ENCODE results near the gene LRRC47.

LRRC47 gene

GRCh38 chr1:3747903-3748302, 48.4 kb downstream of the LRRC47 start:
- Histone ChIP-seq H3K36me3 (ENCODE audit: insufficient read depth, low read length) (no peaks in the 10 kb centered on the region), H3K27me3 (ENCODE audit: control insufficient read depth in 1 of 2, insufficient read depth in 2 of 2, low read length in 2 of 2) (no peaks in the 10 kb centered on the region), H3K4me3 (ENCODE audit: low read depth in 1 of 2, low read length in 2 of 2) (peak overlapping the region; percentile 71 to 83), H3K9ac (ENCODE audit: low read length) (no peak overlapping the region), H3K27ac (ENCODE audit: low read depth, low read length) (no peak overlapping the region), H3K4me1 (ENCODE audit: insufficient read depth, low read length) (peaks cover 22% of the 10 kb centered on the region), H3K9me3 (ENCODE audit: low read length) (no peaks in the 10 kb centered on the region)

DNA sequence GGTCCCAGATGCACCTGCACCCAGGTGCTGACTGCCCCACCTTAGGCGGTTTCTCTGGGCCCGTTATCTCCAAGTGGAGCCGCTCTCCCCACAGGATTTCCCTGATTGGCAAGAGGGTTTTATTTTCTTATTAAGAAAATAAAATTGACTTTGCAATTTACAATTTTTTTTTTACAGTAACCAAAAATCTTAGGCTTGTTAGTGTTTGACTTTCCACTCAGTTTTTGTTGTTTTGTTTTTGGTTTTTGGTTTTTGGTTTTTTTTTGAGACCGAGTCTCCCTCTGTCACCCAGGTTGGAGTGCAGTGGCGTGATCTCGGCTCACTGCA, 48.8 kb downstream of the LRRC47 start:
- no peaks in the 10 kb centered on the region for H3K9me3 ChIP-seq (ENCODE audit: low read length)
- no peak overlapping the region for H3K9ac ChIP-seq (ENCODE audit: low read length)
- H3K4me1 ChIP-seq (ENCODE audit: insufficient read depth, low read length) = peaks cover 22% of the 10 kb centered on the region
- peak overlapping the region; percentile 71 to 83 for H3K4me3 ChIP-seq (ENCODE audit: low read depth in 1 of 2, low read length in 2 of 2)
- H3K36me3 ChIP-seq (ENCODE audit: insufficient read depth, low read length) = no peaks in the 10 kb centered on the region
- H3K27ac ChIP-seq (ENCODE audit: low read depth, low read length) = peak overlapping the region; percentile 61
- H3K27me3 ChIP-seq (ENCODE audit: control insufficient read depth in 1 of 2, insufficient read depth in 2 of 2, low read length in 2 of 2) = no peaks in the 10 kb centered on the region

- H3K9me3 ChIP-seq (ENCODE audit: low read length) = no peaks in the 10 kb centered on the region
- no peaks in the 10 kb centered on the region for H3K36me3 ChIP-seq (ENCODE audit: insufficient read depth, low read length)
- H3K9ac ChIP-seq (ENCODE audit: low read length) = peak overlapping the region; percentile 33
- no peaks in the 10 kb centered on the region for H3K27me3 ChIP-seq (ENCODE audit: control insufficient read depth in 1 of 2, insufficient read depth in 2 of 2, low read length in 2 of 2)
- H3K4me1 ChIP-seq (ENCODE audit: insufficient read depth, low read length) = peaks cover 22% of the 10 kb centered on the region
- peak overlapping the region; percentile 79 for H3K27ac ChIP-seq (ENCODE audit: low read depth, low read length)
- H3K4me3 ChIP-seq (ENCODE audit: low read depth in 1 of 2, low read length in 2 of 2) = peak overlapping the region; percentile 71 to 83
Measured at GRCh38 chr1:3746830-3747521, 49.3 kb downstream of the LRRC47 start.

DNA sequence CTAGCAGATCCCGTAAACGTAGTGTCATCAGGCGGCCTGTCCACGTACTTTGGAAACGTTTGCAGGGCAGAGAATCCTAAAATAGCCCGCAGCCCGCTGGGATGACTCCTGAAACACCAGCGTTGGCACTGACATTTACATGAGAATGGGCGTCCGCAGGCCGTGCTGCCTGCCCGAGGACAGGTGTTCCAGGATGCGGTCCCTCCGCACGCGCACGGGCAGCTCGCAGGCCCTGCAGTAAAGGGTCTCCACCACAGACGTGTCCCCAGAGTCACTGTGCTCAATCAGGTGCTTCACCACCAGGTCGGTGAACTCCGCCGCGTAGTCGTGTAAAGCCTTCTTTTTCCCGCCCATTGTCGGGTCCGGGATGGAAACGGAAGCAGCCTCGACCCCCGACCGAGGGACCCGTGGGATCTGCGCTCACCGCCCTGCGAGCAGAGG, 49.9 kb downstream of the LRRC47 start:
- Histone ChIP-seq H3K27ac (ENCODE audit: low read depth, low read length) (peak overlapping the region; percentile 79), H3K9ac (ENCODE audit: low read length) (peak overlapping the region; percentile 33), H3K4me3 (ENCODE audit: low read depth in 1 of 2, low read length in 2 of 2) (peak overlapping the region; percentile 71 to 83), H3K27me3 (ENCODE audit: control insufficient read depth in 1 of 2, insufficient read depth in 2 of 2, low read length in 2 of 2) (no peaks in the 10 kb centered on the region), H3K4me1 (ENCODE audit: insufficient read depth, low read length) (peaks cover 22% of the 10 kb centered on the region), H3K9me3 (ENCODE audit: low read length) (no peaks in the 10 kb centered on the region), H3K36me3 (ENCODE audit: insufficient read depth, low read length) (peaks cover 4% of the 10 kb centered on the region)

GRCh38 chr1:3745590-3746381, 50.5 kb downstream of the LRRC47 start:
- Histone ChIP-seq H3K27ac (ENCODE audit: low read depth, low read length) (no peak overlapping the region), H3K4me1 (ENCODE audit: insufficient read depth, low read length) (peaks cover 22% of the 10 kb centered on the region), H3K9ac (ENCODE audit: low read length) (no peak overlapping the region), H3K4me3 (ENCODE audit: low read depth in 1 of 2, low read length in 2 of 2) (peak overlapping the region in 1 of 2 donors; percentile 71), H3K9me3 (ENCODE audit: low read length) (no peaks in the 10 kb centered on the region), H3K36me3 (ENCODE audit: insufficient read depth, low read length) (peaks cover 5% of the 10 kb centered on the region), H3K27me3 (ENCODE audit: control insufficient read depth in 1 of 2, insufficient read depth in 2 of 2, low read length in 2 of 2) (no peaks in the 10 kb centered on the region)

- H3K27ac ChIP-seq (ENCODE audit: low read depth, low read length) = no peak overlapping the region
- peaks cover 22% of the 10 kb centered on the region for H3K4me1 ChIP-seq (ENCODE audit: insufficient read depth, low read length)
Measured at GRCh38 chr1:3745071-3745470, 51.2 kb downstream of the LRRC47 start.

DNA sequence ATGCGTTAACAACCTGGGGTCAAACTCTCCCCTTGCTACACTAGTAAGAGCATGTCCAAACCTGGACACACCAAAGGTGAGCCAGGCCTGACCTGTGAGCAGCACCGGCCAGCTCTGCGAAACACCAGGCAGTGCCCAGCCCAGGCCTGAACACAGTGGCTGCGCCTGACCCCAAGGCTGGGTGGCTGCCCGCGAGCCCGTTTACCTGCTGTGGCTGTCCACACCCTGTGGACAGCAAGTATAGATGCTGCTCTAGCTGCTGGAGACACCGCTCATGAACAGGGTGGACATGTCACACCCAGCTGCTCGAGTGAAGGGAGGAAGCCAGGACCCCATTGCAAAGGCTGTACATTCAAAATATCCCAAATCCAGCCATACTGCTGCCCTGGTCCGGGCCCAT, 51.7 kb downstream of the LRRC47 start:
- H3K9me3 ChIP-seq (ENCODE audit: low read length) = no peaks in the 10 kb centered on the region
- H3K27ac ChIP-seq (ENCODE audit: low read depth, low read length) = no peak overlapping the region
- H3K36me3 ChIP-seq (ENCODE audit: insufficient read depth, low read length) = peaks cover 14% of the 10 kb centered on the region
- no peak overlapping the region for H3K4me3 ChIP-seq (ENCODE audit: low read depth in 1 of 2, low read length in 2 of 2)
- no peak overlapping the region for H3K9ac ChIP-seq (ENCODE audit: low read length)
- H3K27me3 ChIP-seq (ENCODE audit: control insufficient read depth in 1 of 2, insufficient read depth in 2 of 2, low read length in 2 of 2) = no peaks in the 10 kb centered on the region
- peaks cover 22% of the 10 kb centered on the region for H3K4me1 ChIP-seq (ENCODE audit: insufficient read depth, low read length)

More at GRCh38 chr1:3745071-3745470, 51.2 kb downstream of the LRRC47 start:
- Histone ChIP-seq H3K27me3 (ENCODE audit: control insufficient read depth in 1 of 2, insufficient read depth in 2 of 2, low read length in 2 of 2) (no peaks in the 10 kb centered on the region), H3K9me3 (ENCODE audit: low read length) (no peaks in the 10 kb centered on the region), H3K4me3 (ENCODE audit: low read depth in 1 of 2, low read length in 2 of 2) (no peak overlapping the region), H3K9ac (ENCODE audit: low read length) (no peak overlapping the region), H3K36me3 (ENCODE audit: insufficient read depth, low read length) (peaks cover 10% of the 10 kb centered on the region)

DNA sequence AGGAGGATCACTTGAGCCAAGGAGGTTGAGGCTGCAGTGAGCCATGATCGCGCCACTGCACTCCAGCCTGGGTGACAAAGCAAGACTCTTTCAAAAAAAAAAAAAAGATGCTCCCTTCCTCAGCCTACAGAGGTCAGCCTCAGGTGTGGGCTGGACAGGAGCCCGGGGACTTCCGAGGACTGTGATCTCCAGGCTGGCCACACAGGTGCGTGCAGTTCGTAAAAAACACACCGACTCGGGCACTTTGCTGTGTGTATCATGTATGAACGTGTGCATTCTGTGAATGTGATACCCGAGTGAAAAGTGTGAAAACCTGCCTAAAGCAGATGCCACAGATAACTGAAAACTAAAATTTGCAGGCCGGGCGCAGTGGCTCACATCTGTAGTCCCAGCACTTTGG, 52.5 kb downstream of the LRRC47 start:
- Histone ChIP-seq H3K27me3 (ENCODE audit: control insufficient read depth in 1 of 2, insufficient read depth in 2 of 2, low read length in 2 of 2) (no peaks in the 10 kb centered on the region), H3K4me3 (ENCODE audit: low read depth in 1 of 2, low read length in 2 of 2) (no peak overlapping the region), H3K9ac (ENCODE audit: low read length) (no peak overlapping the region), H3K36me3 (ENCODE audit: insufficient read depth, low read length) (peaks cover 21% of the 10 kb centered on the region), H3K9me3 (ENCODE audit: low read length) (no peaks in the 10 kb centered on the region), H3K27ac (ENCODE audit: low read depth, low read length) (no peak overlapping the region), H3K4me1 (ENCODE audit: insufficient read depth, low read length) (peaks cover 22% of the 10 kb centered on the region)

- H3K36me3 ChIP-seq (ENCODE audit: insufficient read depth, low read length) = peaks cover 25% of the 10 kb centered on the region
- no peak overlapping the region for H3K4me3 ChIP-seq (ENCODE audit: low read depth in 1 of 2, low read length in 2 of 2)
- peaks cover 22% of the 10 kb centered on the region for H3K4me1 ChIP-seq (ENCODE audit: insufficient read depth, low read length)
- no peak overlapping the region for H3K9ac ChIP-seq (ENCODE audit: low read length)
- no peaks in the 10 kb centered on the region for H3K9me3 ChIP-seq (ENCODE audit: low read length)
- no peaks in the 10 kb centered on the region for H3K27me3 ChIP-seq (ENCODE audit: control insufficient read depth in 1 of 2, insufficient read depth in 2 of 2, low read length in 2 of 2)
- no peak overlapping the region for H3K27ac ChIP-seq (ENCODE audit: low read depth, low read length)
Measured at GRCh38 chr1:3743421-3743820, 52.9 kb downstream of the LRRC47 start.

DNA sequence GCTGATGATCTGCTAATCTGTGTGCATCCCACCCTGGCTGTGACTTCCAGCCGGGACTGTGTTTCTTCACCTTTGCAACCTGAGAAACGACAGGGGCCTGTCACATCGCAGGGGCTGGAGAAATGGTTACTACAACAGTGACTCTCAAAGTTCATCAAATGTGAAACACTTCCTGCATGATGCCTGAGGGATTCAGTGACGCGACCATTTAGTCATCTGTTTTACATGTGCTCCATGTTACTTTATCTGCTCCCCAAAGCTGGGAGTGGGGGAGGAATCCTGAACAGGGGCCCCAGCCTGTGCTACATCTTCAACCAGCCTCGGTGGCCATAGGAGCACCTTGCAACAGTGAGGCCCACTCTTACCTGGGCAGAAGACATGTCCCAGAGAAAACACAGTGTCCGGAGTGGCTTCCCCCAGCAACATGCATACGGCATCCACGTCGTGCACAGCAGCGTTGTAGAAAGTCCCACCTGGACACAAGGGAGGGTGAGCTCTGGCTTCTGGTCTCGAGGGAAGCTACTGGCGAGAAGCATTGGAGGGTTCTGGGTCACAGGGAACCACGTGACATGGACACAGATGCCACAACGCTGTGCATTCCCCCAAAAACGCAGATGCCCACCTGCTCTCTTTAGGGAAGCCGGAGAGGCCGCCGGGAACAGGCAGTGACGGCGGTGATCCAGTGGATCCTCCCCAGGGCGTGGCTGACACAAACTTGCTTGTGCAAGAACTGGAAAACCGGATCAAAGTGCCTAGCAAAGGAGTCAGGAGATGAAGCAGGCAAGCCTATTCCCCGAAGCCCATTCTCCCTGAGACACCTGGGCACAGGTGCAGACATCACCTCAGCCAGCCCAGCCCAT, 53.6 kb downstream of the LRRC47 start:
- Histone ChIP-seq H3K27ac (ENCODE audit: low read depth, low read length) (no peak overlapping the region), H3K27me3 (ENCODE audit: control insufficient read depth in 1 of 2, insufficient read depth in 2 of 2, low read length in 2 of 2) (no peaks in the 10 kb centered on the region), H3K36me3 (ENCODE audit: insufficient read depth, low read length) (peaks cover 31% of the 10 kb centered on the region), H3K9me3 (ENCODE audit: low read length) (no peaks in the 10 kb centered on the region), H3K4me3 (ENCODE audit: low read depth in 1 of 2, low read length in 2 of 2) (no peak overlapping the region), H3K4me1 (ENCODE audit: insufficient read depth, low read length) (peaks cover 17% of the 10 kb centered on the region), H3K9ac (ENCODE audit: low read length) (no peak overlapping the region)
